Naive B cell (primary cell): Measurements from ENCODE around the gene SPTLC2. TPM values are rescaled to one million over a fixed set of nuclear protein-coding genes. Genes with fewer than 3 reads are reported as not detected.

Experiments used
- ATAC-seq, 2 donors: fragments of 150-1000 bp; cut with Tn5 transposase; 2 replicates each; pipeline ENCODE4 v1.10.0; 2021; ENCODE audit warnings: low read depth in 2 of 2, mild to moderate bottlenecking in 2 of 2, moderate library complexity in 2 of 2
- DNase-seq: peaks from one replicate; pipeline ENCODE4 v3.0.0; 2022
- H3K27ac Mint-ChIP-seq, 6 donors: one replicate each; pipeline ENCODE4 v1.8.0; 2020 to 2022; ENCODE audit warnings: mild to moderate bottlenecking in 6 of 6, mixed read lengths in 6 of 6, moderate library complexity in 5 of 6, inconsistent platforms in 2 of 6
- H3K27me3 Mint-ChIP-seq, 3 donors: one replicate each; pipeline ENCODE4 v1.8.0; 2021 to 2022; ENCODE audit warnings: mixed read lengths in 3 of 3, mild to moderate bottlenecking in 1 of 3
- H3K36me3 Mint-ChIP-seq, 2 donors: one replicate each; pipeline ENCODE4 v1.8.0; 2020 to 2022; ENCODE audit warnings: mixed read lengths in 2 of 2, inconsistent platforms in 1 of 2, mild to moderate bottlenecking in 1 of 2
- H3K4me1 Mint-ChIP-seq, 3 donors: one replicate each; pipeline ENCODE4 v1.8.0; 2020 to 2022; ENCODE audit warnings: mixed read lengths in 3 of 3, inconsistent platforms in 1 of 3, mild to moderate bottlenecking in 1 of 3, moderate library complexity in 1 of 3
- H3K4me3 Mint-ChIP-seq, 8 donors: one replicate each; pipeline ENCODE4 v1.8.0; 2020 to 2022; ENCODE audit warnings: mild to moderate bottlenecking in 8 of 8, mixed read lengths in 8 of 8, moderate library complexity in 8 of 8, inconsistent platforms in 2 of 8
- H3K9me3 Mint-ChIP-seq, 7 donors: one replicate each; pipeline ENCODE4 v1.8.0; 2020 to 2022; ENCODE audit warnings: mixed read lengths in 7 of 7, mild to moderate bottlenecking in 5 of 7, inconsistent platforms in 2 of 7, moderate library complexity in 1 of 7
- polyA plus RNA-seq, 6 donors: library from polyadenylated mRNA; unstranded; fragments of 300-500 nt; fragmentation: Illumina TruSeq; gene quantifications; one replicate each; pipeline ENCODE4 v1.2.3, GENCODE V29; 2021; ENCODE audit warnings: low read depth in 6 of 6

Gene SPTLC2
- polyA plus RNA-seq, 6 donors from 2014 or later: 2.1 to 37.2 (median 32.8) TPM

GRCh38 chr14:77524536-77524935 lies 91.9 kb downstream of the SPTLC2 start:
- peaks cover under 1 to 17% (median 4%) of the 10 kb centered on the region in 3 donors for H3K4me1 Mint-ChIP-seq
- no peaks in the 10 kb centered on the region for H3K9me3 Mint-ChIP-seq
- ATAC-seq: no peak
- H3K36me3 Mint-ChIP-seq: peaks cover 18 to 26% of the 10 kb centered on the region in 2 donors
- no peak for DNase-seq
- H3K4me3 Mint-ChIP-seq: no peak overlapping the region
- H3K27me3 Mint-ChIP-seq: no peaks in the 10 kb centered on the region
- peak overlapping the region in 1 of 6 donors; percentile 4 for H3K27ac Mint-ChIP-seq

- peaks cover 4 to 17% (median 4%) of the 10 kb centered on the region in 3 donors for H3K4me1 Mint-ChIP-seq
- H3K4me3 Mint-ChIP-seq: no peak overlapping the region
- DNase-seq (no peak), ATAC-seq (no peak)
- H3K27ac Mint-ChIP-seq: peak overlapping the region in 4 of 6 donors; percentile 12 to 39 (median 21)
- H3K36me3 Mint-ChIP-seq: peaks cover 28 to 30% of the 10 kb centered on the region in 2 donors
- H3K27me3 Mint-ChIP-seq: no peaks in the 10 kb centered on the region
- H3K9me3 Mint-ChIP-seq: no peaks in the 10 kb centered on the region
Observed at GRCh38 chr14:77523109-77523508, 93.3 kb downstream of the SPTLC2 start.

GRCh38 chr14:77520555-77520954 lies 95.9 kb downstream of the SPTLC2 start:
- DNase-seq (no peak), ATAC-seq (no peak)
- Mint-ChIP-seq H3K27ac (no peak overlapping the region), H3K27me3 (no peaks in the 10 kb centered on the region), H3K4me1 (peaks cover 4 to 17% (median 6%) of the 10 kb centered on the region in 3 donors), H3K9me3 (no peaks in the 10 kb centered on the region), H3K36me3 (peaks cover 41 to 44% of the 10 kb centered on the region in 2 donors), H3K4me3 (no peak overlapping the region)

- H3K36me3 Mint-ChIP-seq: peaks cover 51 to 56% of the 10 kb centered on the region in 2 donors
- no peaks in the 10 kb centered on the region for H3K9me3 Mint-ChIP-seq
- no peak overlapping the region for H3K4me3 Mint-ChIP-seq
- H3K27ac Mint-ChIP-seq: no peak overlapping the region
- ATAC-seq: no peak
- no peaks in the 10 kb centered on the region for H3K27me3 Mint-ChIP-seq
- peaks cover 0 to 6% (median 6%) of the 10 kb centered on the region in 3 donors for H3K4me1 Mint-ChIP-seq
- DNase-seq: no peak
Observed at GRCh38 chr14:77516126-77516525, 100.3 kb downstream of the SPTLC2 start.

- H3K27ac Mint-ChIP-seq: peak overlapping the region in 1 of 6 donors; percentile 6
- H3K9me3 Mint-ChIP-seq: no peaks in the 10 kb centered on the region
- H3K27me3 Mint-ChIP-seq: no peaks in the 10 kb centered on the region
- H3K36me3 Mint-ChIP-seq: peaks cover 22 to 46% of the 10 kb centered on the region in 2 donors
- no peak for DNase-seq
- no peaks in the 10 kb centered on the region for H3K4me1 Mint-ChIP-seq
- ATAC-seq: no peak
- H3K4me3 Mint-ChIP-seq: no peak overlapping the region
Observed at GRCh38 chr14:77511486-77512162, 104.8 kb downstream of the SPTLC2 start.

GRCh38 chr14:77509366-77509765 lies 107.1 kb downstream of the SPTLC2 start:
- no peak overlapping the region for H3K4me3 Mint-ChIP-seq
- peaks cover 0 to 2% (median 0%) of the 10 kb centered on the region in 7 donors for H3K9me3 Mint-ChIP-seq
- H3K27me3 Mint-ChIP-seq: no peaks in the 10 kb centered on the region
- H3K4me1 Mint-ChIP-seq: no peaks in the 10 kb centered on the region
- H3K27ac Mint-ChIP-seq: no peak overlapping the region
- DNase-seq (no peak), ATAC-seq (no peak)
- H3K36me3 Mint-ChIP-seq: peaks cover 16 to 41% of the 10 kb centered on the region in 2 donors

GRCh38 chr14:77508876-77509275 lies 107.6 kb downstream of the SPTLC2 start:
- Mint-ChIP-seq H3K9me3 (peaks cover 0 to 3% (median 0%) of the 10 kb centered on the region in 7 donors), H3K4me1 (no peaks in the 10 kb centered on the region), H3K27ac (no peak overlapping the region), H3K27me3 (no peaks in the 10 kb centered on the region), H3K36me3 (peaks cover 16 to 37% of the 10 kb centered on the region in 2 donors), H3K4me3 (no peak overlapping the region)
- no peak for ATAC-seq
- no peak for DNase-seq

- ATAC-seq (no peak), DNase-seq (no peak)
- H3K9me3 Mint-ChIP-seq: peaks cover 0 to 5% (median 2%) of the 10 kb centered on the region in 7 donors
- H3K27ac Mint-ChIP-seq: no peak overlapping the region
- H3K4me3 Mint-ChIP-seq: no peak overlapping the region
- peaks cover 18 to 38% of the 10 kb centered on the region in 2 donors for H3K36me3 Mint-ChIP-seq
- H3K4me1 Mint-ChIP-seq: no peaks in the 10 kb centered on the region
- H3K27me3 Mint-ChIP-seq: no peaks in the 10 kb centered on the region
Observed at GRCh38 chr14:77508249-77508648, 108.2 kb downstream of the SPTLC2 start.

- Mint-ChIP-seq H3K36me3 (peaks cover 22 to 41% of the 10 kb centered on the region in 2 donors), H3K27ac (no peak overlapping the region)
Observed at GRCh38 chr14:77507762-77508161, 108.7 kb downstream of the SPTLC2 start.

GRCh38 chr14:77505031-77505430 lies 111.4 kb downstream of the SPTLC2 start:
- H3K27ac Mint-ChIP-seq: no peak overlapping the region
- ATAC-seq (no peak), DNase-seq (no peak)
- peaks cover 0 to 6% (median 2%) of the 10 kb centered on the region in 3 donors for H3K27me3 Mint-ChIP-seq
- H3K4me1 Mint-ChIP-seq: peaks cover under 1 to 6% (median 5%) of the 10 kb centered on the region in 3 donors
- peaks cover 6 to 22% of the 10 kb centered on the region in 2 donors for H3K36me3 Mint-ChIP-seq
- H3K9me3 Mint-ChIP-seq: peaks cover 0 to 8% (median 5%) of the 10 kb centered on the region in 7 donors
- H3K4me3 Mint-ChIP-seq: no peak overlapping the region

More at GRCh38 chr14:77507762-77508161, 108.7 kb downstream of the SPTLC2 start:
- ATAC-seq (no peak), DNase-seq (no peak)
- peaks cover 0 to 8% (median 5%) of the 10 kb centered on the region in 7 donors for H3K9me3 Mint-ChIP-seq
- H3K4me3 Mint-ChIP-seq: no peak overlapping the region
- H3K4me1 Mint-ChIP-seq: no peaks in the 10 kb centered on the region
- no peaks in the 10 kb centered on the region for H3K27me3 Mint-ChIP-seq

GRCh38 chr14:77503138-77503537 lies 113.3 kb downstream of the SPTLC2 start:
- H3K36me3 Mint-ChIP-seq: peaks cover 6 to 13% of the 10 kb centered on the region in 2 donors
- H3K27me3 Mint-ChIP-seq: peaks cover 0 to 18% (median 10%) of the 10 kb centered on the region in 3 donors
- peaks cover 0 to 8% (median 5%) of the 10 kb centered on the region in 7 donors for H3K9me3 Mint-ChIP-seq
- no peak overlapping the region for H3K4me3 Mint-ChIP-seq
- H3K4me1 Mint-ChIP-seq: peaks cover 6 to 16% (median 11%) of the 10 kb centered on the region in 3 donors
- H3K27ac Mint-ChIP-seq: no peak overlapping the region
- DNase-seq (no peak), ATAC-seq (no peak)

- Mint-ChIP-seq H3K9me3 (peaks cover 0 to 8% (median 5%) of the 10 kb centered on the region in 7 donors), H3K27me3 (peaks cover 4 to 27% (median 19%) of the 10 kb centered on the region in 3 donors), H3K4me1 (peaks cover 13 to 22% (median 19%) of the 10 kb centered on the region in 3 donors), H3K27ac (no peak overlapping the region), H3K36me3 (peaks cover 6 to 9% of the 10 kb centered on the region in 2 donors), H3K4me3 (no peak overlapping the region)
- ATAC-seq (no peak), DNase-seq (no peak)
Observed at GRCh38 chr14:77502109-77502782, 114.2 kb downstream of the SPTLC2 start.

GRCh38 chr14:77498984-77499527 lies 117.4 kb downstream of the SPTLC2 start:
- Mint-ChIP-seq H3K9me3 (peaks cover 0 to 7% (median 3%) of the 10 kb centered on the region in 7 donors), H3K4me1 (peaks cover 13 to 22% (median 20%) of the 10 kb centered on the region in 3 donors), H3K27ac (no peak overlapping the region), H3K27me3 (peaks cover 17 to 42% (median 20%) of the 10 kb centered on the region in 3 donors), H3K36me3 (peaks cover 4 to 6% of the 10 kb centered on the region in 2 donors), H3K4me3 (peak overlapping the region; percentile 42 to 89 (median 78))
- DNase-seq: no peak
- peak; percentile 13 to 17 for ATAC-seq
